HG03432 (cell line): ENCODE results near the gene ZC3H18.

ENCODE experiments used
- ATAC-seq: cut with Tn5 transposase; IDR thresholded peaks from one replicate; pipeline ENCODE4 v1.9.1; 2021; ENCODE audit warnings: mild to moderate bottlenecking, moderate library complexity; ENCODE audit not compliant: unreplicated experiment

The ZC3H18 gene

DNA sequence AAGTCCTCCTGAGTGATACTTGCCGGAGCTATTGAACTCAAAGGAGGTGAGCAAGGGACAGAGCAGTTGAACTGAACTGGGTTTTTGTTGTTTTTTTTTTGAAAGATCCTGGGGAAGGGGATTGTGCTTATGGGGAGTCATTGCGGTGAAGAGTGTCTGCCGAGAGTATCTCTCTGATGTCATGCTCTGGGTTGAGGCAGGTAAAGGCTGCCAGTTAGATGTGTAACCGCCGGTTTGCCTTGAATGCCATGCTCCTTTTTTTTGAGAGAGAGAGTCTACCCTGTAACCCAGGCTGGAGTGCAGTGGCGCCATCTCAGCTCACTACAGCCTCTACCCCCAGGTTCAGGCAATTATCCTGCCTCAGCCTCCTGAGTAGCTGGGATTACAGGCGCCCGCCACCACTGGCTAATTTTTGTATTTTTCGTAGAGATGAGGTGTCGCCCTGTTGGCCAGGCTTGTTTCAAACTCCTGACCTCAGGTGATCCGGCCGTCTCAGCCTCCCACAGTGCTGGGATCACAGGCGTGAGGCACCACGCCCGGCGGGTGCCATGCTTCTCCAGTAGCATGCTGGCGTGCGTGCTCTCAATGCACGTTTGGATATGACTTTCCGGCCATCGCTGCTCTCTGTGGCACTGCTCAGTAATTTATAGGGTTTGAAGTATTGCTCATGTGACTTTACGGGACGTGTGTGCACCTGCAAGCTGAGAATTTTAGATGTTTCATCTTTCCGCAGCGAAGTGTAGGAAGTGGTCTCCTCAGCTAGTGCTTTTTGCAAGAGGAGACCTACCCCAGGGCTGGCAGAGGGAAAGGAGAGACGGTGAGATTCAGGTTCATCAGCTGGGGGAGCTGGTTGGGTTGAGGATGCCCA is 8.5 kb downstream of the ZC3H18 start:
- ATAC-seq: no peak

DNA sequence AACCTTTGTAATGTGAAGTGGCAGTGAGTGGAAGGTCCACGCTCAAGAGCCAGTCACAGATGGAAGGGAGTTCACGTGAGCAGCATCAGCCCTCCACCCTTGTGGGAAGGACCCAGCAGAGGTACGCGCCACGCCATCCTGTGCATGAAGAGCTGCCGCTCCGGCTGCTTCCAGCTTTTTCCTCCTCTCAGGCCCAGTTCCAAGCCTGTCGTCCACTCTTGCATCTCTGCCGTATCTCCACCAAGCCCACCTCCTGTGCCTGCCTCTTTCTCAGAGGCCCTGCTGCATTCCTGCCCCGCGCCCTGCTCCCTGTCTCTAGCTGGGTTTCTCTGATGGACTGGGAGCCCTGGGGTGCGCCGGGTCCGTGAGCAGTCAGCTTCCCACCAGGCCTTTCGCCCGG is 10.2 kb downstream of the ZC3H18 start:
- no peak for ATAC-seq

DNA sequence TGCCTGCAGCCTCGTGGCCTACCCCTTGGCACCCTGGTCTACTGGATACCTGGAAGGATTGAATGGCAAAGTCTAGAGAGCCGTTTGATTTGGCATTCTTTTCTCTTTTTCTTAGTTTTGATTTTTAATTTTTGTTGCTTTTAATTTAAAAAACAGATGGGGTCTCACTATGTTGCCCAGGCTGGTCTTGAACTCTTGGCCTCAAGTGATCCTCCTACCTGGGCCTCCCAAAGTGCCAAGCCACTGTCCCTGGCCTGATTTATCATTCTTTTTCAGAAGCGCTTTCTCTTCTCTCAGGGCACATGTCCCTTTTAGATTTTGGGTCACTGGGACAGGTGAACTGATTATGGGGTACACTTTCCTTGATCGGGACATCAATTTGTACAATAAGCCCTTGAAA is 10.8 kb downstream of the ZC3H18 start:
- ATAC-seq: no peak

DNA sequence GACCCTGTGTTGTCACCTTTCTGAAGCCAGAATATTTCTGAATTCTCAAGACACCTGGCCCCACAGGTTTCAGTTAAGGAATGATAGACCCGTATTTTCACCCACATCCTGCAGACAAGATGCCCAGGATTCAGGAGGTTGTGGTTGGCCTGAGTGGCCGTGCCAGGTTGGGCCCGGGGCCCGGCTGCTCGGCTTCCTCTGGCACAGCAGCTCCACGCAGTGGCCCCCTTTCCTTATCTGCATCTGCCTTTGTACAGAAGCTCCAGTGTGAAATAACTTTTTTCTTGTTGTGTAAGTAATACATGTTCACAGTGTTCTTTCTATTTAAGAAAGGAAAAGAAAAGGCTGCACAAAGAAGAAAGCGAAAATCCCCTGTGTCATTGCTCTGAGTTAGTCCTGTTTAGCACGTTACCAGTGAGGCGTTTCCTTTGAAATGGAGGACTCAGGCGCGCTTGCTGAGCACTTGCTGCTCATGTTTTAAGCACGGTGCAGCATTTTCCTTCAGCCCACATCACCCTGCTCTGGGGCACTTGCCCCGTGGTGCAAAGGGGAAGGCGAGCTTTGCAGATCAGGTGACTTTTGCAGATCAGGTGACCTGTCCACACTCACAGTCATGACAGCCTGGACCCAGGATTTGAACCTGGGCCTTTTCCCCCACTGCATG is 12.8 kb downstream of the ZC3H18 start:
- ATAC-seq: no peak

DNA sequence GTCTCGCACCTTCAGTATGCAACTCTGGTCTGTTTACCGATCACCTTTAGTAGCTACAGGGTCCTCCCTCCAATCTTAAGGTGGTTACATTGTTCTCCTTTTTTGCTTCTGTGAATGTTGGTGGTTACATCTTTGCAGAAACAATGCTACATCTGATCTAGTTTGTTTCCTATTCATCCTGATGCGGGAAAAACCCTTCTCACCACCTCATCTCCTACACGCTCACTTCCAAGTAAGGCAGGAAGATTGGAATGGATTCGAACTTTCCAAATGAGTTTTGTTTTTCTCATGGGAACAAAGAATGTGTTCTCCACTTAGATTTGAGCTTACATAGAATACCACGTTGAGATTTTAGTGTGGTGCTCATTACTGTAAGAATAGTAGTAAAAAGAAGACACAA is 14.5 kb downstream of the ZC3H18 start:
- ATAC-seq: no peak

DNA sequence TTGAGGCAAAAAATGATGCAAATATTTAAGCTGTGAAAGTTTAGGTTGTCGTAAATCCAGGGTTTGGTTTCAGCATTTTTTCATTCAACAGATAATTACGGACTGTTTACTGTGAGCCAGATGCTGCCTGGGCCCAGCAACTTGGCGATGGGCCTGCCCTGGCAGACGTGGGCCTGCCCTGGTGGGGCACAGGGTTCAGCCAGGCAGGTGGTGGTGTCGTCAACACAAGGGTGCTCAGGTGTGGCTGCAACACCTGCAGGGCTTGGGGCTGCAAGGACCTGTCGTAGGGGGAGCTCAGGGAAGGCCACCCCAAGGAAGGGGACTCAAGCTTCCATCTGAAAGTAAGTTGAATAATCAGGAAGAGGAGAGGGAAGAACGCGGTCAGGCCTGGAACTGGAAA is 15.1 kb downstream of the ZC3H18 start:
- no peak for ATAC-seq

DNA sequence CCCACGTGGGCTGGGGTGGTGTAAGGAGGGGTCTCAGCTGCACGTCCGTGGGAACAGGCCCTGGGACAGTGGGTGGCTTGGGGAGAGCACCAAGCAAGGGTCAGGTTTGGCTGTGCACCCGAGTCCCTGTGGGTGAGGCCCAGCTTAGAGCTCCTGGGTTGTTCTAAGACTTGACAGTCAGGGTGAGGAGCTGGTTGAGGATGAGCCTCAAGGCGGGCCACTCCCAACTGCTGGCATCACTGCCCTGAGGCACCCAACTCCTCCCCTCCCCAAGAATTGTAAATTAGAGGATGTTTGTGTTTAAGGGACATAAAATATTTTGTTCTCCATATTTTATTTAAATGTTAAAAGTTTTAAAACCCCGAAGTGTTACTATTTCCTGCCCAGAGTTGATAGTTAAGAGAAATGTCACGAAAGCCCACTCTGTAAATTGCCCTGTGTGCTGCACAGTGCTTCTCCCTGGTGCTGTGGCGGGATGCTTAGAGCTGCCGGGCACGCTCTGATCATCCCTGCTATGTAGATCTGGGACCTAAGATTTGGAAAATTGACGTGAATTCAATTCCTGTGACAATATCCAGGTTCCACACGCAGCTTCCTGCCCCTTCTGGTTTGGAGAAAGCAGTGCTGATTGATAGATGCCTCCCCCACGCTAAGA is 15.9 kb downstream of the ZC3H18 start:
- no peak for ATAC-seq

DNA sequence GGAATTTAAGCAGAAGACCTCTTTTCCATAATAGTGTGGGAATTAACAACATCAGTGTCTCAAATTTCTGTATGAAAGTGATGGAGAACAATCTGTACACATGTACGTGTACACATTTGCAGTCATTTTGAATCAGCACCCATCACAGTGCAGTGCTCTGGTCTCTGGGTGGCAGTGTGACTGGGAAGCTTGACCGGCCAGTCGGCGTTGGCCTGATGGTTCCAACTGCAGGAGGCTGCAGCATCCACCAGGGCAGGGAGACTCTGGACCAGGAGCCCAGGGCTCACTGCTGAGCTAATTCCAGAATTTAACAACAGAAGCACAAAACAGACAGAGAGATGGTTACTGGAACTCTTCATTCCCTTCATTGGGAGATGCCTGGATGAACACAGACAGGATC is 17.9 kb downstream of the ZC3H18 start:
- ATAC-seq: no peak

DNA sequence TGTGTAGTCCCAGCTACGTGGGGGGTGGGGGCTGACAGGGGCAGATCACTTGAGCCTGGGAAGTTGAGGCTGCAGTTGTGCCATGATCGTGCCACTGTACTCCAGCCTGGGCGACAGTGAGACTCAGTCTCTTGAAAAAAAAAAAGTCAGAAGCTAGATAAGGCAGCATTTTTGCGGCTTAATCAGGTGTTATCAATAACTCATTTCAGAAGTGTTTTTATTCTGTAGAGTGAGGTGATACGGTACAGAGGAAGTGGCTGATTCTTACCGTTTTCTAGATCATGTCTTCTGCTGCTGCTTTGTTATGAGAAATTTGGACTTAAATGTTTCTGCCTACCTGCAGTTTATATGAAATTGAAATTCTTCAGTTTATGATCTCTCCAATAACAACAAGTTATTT is 18.6 kb downstream of the ZC3H18 start:
- no peak for ATAC-seq

DNA sequence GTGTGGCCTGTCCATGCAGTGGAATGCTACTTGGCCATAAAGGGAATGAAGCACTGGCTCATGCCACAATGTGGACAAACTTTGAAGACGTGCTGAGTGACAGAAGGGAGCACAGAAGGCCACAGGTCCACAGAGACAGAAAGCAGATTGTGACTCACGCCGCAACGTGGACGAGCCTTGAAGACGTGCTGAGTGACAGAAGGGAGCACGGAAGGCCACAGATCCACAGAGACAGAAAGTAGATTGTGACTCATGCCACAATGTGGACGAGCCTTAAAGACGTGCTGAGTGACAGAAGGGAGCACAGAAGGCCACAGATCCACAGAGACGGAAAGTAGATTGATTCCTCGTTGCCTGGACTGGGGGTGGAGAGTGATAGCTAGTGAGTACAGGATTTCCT is 19.2 kb downstream of the ZC3H18 start:
- ATAC-seq: no peak

DNA sequence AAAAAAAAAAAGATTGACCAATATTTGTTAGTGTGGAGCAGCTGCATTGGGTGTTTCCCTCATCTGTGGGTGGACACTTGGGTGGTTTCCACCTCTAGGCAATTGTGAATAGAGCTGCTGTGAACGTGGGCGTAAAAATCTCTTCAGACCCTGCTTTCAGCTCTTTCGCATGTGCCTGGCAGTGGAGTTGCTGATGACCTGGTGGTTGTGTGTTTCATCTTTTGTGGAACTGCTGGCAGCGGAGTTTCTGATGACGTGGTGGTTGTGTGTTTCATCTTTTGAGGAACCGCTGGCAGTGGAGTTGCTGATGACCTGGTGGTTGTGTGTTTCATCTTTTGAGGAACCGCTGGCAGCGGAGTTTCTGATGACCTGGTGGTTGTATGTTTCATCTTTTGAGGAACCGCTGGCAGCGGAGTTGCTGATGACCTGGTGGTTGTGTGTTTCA is 21.4 kb downstream of the ZC3H18 start:
- ATAC-seq: peak; percentile 65

DNA sequence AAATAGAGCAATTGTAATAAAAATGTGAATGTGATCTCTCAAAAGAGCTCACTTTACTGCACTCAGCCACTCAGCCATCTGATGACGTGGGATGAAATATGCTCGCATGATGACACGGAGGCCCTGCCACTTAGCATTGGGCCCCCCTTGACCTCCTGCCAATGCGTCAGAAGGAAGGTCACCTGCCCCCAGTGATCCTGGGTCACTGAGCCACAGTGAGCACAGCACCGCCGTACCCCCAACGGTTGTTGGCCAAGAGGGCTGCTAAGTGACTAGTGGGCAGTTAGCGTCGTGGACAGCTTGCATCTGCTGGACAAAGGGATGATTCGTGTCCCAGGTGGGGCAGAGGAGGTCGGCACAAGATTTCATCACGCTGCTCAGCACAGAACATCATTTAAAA is 22.9 kb downstream of the ZC3H18 start:
- ATAC-seq: no peak

DNA sequence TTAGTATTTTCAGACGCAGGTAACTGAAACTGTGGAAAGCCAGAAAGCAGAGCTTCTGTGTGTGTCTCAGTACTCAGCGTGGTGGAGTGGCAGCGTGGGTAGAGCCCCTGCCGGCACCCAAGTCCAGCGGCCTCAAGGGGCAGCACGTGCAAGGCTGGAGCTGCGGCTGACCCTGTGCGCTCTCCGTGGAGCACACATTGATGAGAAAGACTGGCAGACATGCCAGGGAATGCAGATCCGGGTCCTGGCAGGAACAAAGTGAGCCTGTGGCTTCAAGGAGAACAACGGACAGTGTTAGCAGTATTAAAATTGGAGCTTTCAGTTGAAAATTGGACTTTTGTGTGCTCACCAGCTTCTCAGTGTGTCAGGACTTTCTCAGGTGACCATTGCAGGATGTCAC is 23.3 kb downstream of the ZC3H18 start:
- ATAC-seq: no peak

DNA sequence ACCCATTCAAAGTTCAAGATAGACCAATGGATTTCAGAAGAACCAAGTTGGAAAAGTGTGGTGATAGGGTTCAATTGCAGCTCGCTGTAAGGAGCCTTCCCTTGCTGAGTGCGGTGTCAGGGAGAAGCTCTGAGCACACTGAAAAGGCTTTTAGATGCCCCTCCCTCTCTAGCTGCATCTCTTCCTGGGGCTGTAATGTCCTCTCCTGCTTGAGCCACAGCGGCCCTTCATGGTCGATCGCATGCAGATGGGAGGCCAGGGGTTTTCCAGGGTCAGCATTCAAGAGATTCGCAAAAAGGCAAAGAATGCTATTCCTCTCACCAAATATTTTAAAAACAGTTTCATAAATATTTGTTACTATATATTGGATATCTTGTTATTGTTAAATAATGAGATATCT is 23.7 kb downstream of the ZC3H18 start:
- no peak for ATAC-seq

DNA sequence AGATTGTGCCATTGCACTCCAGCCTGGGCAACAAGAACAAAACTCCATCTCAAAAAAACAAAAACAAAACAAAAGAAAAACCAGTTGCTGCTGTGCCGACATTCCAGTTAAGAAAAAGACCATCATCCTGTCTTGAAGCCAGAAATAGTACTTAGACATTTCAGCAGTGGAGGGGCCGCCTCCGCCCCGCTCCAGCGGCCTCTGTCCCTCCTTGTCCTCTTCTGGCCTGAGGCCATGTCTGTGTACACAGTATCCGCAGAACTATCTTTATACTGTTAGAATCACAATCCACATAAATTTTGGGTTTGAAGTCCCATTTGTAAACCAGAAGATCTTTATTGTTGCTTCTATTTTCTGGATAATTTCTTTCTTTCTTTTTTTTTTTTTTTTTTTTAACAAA is 24.9 kb downstream of the ZC3H18 start:
- no peak for ATAC-seq

DNA sequence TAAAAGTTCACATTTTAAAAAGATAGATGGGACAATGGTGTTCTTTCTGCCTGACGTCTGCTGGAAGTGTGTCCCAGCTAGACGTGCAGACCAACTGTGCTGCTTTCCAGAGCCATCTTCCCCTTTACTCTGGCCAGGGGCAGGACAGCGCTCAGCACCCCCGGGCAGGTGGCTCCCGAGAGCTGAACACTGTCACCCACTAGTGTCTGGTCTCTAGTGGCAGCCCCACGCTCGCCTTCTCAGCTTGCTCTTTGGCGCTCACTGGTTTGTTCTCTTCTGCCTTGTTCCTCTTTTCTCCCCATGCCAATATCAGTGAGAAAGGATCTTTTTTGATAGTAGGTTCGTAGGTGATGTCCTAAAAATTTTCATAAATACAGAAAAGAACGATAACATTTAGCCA is 25.7 kb downstream of the ZC3H18 start:
- ATAC-seq: no peak

DNA sequence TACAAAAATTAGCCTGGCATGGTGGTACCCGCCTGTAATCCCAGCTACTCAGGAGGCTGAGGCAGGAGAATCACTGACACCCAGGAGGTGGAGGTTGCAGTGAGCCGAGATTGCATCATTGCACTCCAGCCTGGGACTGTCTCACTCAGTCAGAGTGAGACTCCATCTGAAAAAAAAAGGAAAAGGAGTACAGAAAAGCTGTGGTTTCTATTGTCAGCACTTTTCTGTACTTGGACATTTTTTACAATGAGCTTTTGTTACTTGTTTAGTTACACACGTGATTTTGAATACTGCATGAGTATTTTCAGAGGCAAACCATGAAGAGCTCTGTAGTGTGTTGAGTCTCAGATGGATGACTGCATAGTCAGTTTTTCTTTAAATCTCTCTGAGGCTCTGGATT is 26.3 kb downstream of the ZC3H18 start:
- no peak for ATAC-seq

DNA sequence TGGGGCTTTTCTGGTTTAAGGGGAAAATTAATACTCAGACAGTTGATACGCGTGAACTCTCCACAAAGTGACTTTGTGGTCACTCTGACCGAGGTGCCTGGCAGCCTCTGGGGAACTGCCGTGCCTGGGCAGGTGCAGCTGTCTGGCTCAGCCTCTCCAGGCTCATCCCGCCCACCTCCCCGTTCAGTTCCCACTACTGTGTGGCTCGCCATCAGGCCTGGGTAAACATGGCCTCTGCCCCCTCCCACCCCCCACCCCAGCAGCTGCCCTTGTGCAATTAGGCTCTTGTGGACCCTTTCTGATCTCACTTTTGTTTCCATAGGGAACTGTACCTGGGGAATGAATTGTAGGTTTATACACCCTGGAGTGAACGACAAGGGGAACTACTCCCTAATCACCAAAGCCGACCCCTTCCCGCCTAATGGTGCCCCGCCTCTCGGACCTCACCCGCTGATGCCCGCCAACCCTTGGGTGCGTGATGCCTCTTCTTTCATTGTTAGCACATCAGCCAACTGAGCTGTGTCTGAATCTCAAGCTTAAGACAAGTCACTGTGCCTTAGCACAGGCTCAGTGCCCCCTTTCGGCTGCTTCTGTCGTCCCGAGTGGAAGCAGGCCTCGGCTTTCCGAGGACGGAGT is 27.8 kb downstream of the ZC3H18 start:
- ATAC-seq: no peak

DNA sequence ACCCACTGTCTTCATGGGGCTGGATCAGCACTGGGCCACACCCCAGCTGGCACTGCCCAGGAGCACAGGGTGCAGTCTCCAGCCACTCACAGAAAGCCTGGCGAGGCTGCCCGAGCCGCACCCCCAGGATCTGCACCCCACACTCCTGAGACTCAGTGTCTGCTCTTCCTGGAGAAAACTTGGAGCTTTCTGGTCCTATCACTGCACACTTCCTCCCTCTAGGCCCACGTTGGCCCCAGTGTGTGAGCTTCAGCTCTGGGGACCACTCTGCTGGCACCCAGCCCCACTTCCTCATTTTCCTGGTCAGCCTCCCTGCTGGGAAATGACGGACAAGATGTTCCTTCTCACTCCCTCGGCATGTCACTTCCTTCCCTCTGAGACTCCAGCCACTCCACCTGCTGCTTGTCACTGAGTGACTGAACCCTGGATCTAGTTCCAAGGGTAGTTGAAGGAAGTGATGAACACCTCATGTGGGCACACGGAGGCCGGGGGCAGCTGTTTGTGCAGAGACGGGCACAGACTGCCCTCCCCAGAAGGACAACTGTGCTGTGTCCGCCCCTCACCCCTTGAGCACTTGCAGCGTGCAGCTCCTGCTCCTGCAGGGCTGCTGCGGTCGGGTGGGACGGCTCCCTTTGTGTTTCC is 29.0 kb downstream of the ZC3H18 start:
- no peak for ATAC-seq

DNA sequence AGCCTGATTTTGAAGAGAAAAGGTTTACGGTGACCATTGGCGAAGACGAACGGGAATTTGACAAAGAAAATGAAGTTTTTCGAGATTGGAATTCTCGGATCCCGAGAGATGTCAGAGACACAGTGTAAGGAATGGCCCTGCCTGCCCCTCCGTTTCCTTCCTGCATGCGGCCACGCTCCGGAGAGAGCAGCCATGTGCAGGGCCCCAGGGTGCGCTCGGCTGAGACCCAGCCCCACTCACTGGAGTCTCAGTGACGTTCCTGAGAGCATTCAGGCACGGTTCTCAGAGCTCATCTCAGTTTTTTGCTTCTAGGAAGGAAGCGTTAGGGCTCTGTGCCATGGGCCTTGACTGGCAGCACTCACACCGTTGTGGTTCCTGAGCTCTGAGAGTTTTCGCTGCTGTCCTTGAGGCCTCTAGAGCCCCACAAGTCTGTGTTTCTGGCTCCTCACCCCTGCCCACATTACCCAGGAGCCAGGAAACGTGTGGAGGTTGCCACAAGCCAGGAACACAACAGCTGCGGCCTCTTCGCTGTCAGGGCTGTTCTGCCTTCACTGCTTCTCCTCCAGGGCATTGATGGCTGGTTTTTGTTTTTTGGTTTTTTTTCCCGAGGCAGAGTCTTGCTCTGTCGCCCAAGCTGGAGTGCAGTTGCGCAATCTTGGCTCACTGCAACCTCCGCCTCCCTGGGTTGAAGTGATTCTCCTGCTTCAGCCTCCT is 29.8 kb downstream of the ZC3H18 start:
- no peak for ATAC-seq
